CD4-positive, alpha-beta T cell (primary cell): ENCODE data around the gene INPP5B. TPM values are rescaled to one million over a fixed set of nuclear protein-coding genes. Genes with fewer than 3 reads are reported as not detected.

Experiments
- ATAC-seq: fragments of 200-7000 bp; cut with Tn5 transposase; one replicate; pipeline ENCODE4 v1.10.0; 2022; ENCODE audit warnings: mild to moderate bottlenecking; ENCODE audit not compliant: poor library complexity
- CTCF ChIA-PET: fragments of 350-600 bp; sonication (Branson Sonifier 250); formaldehyde crosslinking; loops from one replicate; lab custom pipeline; 2021; ENCODE audit warnings: antibody characterized with exemption, inconsistent platforms; lab: Charles Lee
- POLR2A ChIA-PET: fragments of 350-600 bp; sonication (Branson Sonifier 250); formaldehyde crosslinking; loops from one replicate; lab custom pipeline; 2021; ENCODE audit warnings: antibody characterized with exemption, inconsistent platforms; lab: Charles Lee
- DNase-seq, 14 experiments: peaks; one replicate each; pipeline ENCODE4 v3.0.0-alpha.2; 2013 to 2020; ENCODE audit warnings: mixed read lengths in 2 of 14
- H3K27ac ChIP-seq, 2 donors: one replicate each; pipeline versions ENCODE4 v1.5.1 to v1.7.0; 2013; ENCODE audit warnings: low read length in 2 of 2, low read depth in 1 of 2, mild to moderate bottlenecking in 1 of 2
- H3K27me3 ChIP-seq, 2 experiments: 1 replicate in 1 of 2; 2 replicates in 1 of 2; pipeline versions ENCODE4 v1.6.1 to v1.7.0; 2013; ENCODE audit warnings: low read length in 2 of 2, control low read depth in 1 of 2, mild to moderate bottlenecking in 1 of 2, moderate library complexity in 1 of 2; ENCODE audit not compliant: insufficient read depth in 2 of 2, control insufficient read depth in 1 of 2
- H3K36me3 ChIP-seq: one replicate; pipeline ENCODE4 v1.6.1; 2013; ENCODE audit warnings: low read length, control low read depth; ENCODE audit not compliant: insufficient read depth
- H3K4me1 ChIP-seq: one replicate; pipeline ENCODE4 v1.6.1; 2013; ENCODE audit warnings: low read length, control low read depth; ENCODE audit not compliant: insufficient read depth
- H3K4me3 ChIP-seq: one replicate; pipeline ENCODE4 v1.5.1; 2013; ENCODE audit warnings: mild to moderate bottlenecking, low read length, moderate library complexity
- H3K9me3 ChIP-seq, 2 experiments: 1 replicate in 1 of 2; 2 replicates in 1 of 2; pipeline versions ENCODE4 v1.6.1 to v1.7.0; 2013; ENCODE audit warnings: low read length in 2 of 2, mild to moderate bottlenecking in 2 of 2, control low read depth in 1 of 2, moderate library complexity in 1 of 2; ENCODE audit not compliant: control insufficient read depth in 1 of 2, insufficient read depth in 1 of 2
- H3K27ac Mint-ChIP-seq: one replicate; pipeline ENCODE4 v1.8.0; 2020; ENCODE audit warnings: mixed read lengths
- H3K27me3 Mint-ChIP-seq: one replicate; pipeline ENCODE4 v1.8.0; 2021; ENCODE audit warnings: mixed read lengths
- H3K36me3 Mint-ChIP-seq: one replicate; pipeline ENCODE4 v1.8.0; 2021; ENCODE audit warnings: low read depth, mixed read lengths
- H3K4me1 Mint-ChIP-seq: one replicate; pipeline ENCODE4 v1.8.0; 2021; ENCODE audit warnings: low read depth, mixed read lengths
- H3K4me3 Mint-ChIP-seq: one replicate; pipeline ENCODE4 v1.8.0; 2020; ENCODE audit warnings: mild to moderate bottlenecking, mixed read lengths
- H3K9me3 Mint-ChIP-seq: one replicate; pipeline ENCODE4 v1.8.0; 2020; ENCODE audit warnings: mixed read lengths
- CTCF ChIP-seq: fragments of 200-600 bp; IDR thresholded peaks from one replicate; pipeline ENCODE4 v1.8.0; 2022; ENCODE audit warnings: antibody characterized with exemption, mild to moderate bottlenecking
- intact Hi-C, 2 experiments: fragments of 100-400 bp; cut with DNase I in 1 of 2; cut with micrococcal nuclease in 1 of 2; formaldehyde crosslinking; loops; one replicate each; pipeline versions ENCODE4 v1.15.1 to v1.9.0; 2023 to 2025; cut with DNase I, micrococcal nuclease
- total RNA-seq, 174 experiments: library from RNA in 2 of 174; stranded (reverse) in 2 of 174; gene quantifications; one replicate each; pipeline ENCODE4 v1.2.3 and lab custom pipeline; 2021 to 2026

INPP5B gene
- total RNA-seq, 2 experiments from 2014 or later, result 11.7 to 12.7 TPM

DNA sequence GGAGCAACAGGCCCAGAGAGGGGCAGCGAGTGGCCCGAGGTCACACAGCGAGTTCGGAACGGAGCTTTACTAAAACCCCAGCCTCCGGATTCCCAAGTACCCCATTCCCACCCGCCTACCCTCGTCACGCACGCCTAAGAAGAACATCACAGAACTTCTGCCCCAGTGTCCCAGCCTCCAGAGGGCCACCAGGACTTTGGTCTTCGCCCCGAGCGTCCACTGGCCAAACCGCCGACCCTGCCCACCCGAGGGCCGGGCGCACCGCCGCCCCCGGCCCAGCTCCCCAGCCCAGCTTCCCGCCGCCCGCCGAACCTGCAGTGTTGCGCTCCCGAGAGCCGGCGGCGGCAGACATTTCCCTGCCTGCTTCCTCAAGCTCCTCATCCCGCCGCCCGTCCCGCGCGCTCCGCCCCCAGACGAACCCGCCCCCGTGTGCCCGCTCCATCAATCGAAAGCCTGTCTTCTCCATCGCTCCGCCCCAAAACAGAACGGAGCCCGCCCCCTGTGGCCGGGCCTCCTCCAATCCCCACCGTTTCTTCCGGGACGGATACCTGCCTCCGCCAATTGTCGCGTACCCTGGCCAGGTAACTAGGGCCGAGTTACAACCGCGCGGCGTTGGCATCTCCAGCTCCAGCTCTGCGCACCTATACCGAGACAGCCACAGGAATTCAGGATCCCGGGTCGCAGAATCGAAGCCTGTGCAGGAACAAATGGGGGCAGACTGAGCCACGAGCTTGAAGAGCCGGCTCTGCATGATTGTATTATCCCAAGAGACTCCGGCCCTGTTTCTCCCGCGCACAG, 15.3 kb downstream of the INPP5B start:
- Histone ChIP-seq H3K27me3 (no peaks in the 10 kb centered on the region), H3K4me3 (peak overlapping the region; percentile 93), H3K27ac (peak overlapping the region; percentile 15 to 46), H3K36me3 (no peaks in the 10 kb centered on the region), H3K9me3 (no peaks in the 10 kb centered on the region), H3K4me1 (peaks cover 32% of the 10 kb centered on the region)
- peak overlapping the region; percentile 97 for H3K4me3 Mint-ChIP-seq
- H3K36me3 Mint-ChIP-seq, result peaks cover 10% of the 10 kb centered on the region
- DNase-seq (peak; percentile 90 to 99 (median 97)), ATAC-seq (peak; percentile 99)
- no peaks in the 10 kb centered on the region for H3K9me3 Mint-ChIP-seq
- H3K27me3 Mint-ChIP-seq, result no peaks in the 10 kb centered on the region
- intact Hi-C loops, result loop anchor here (2.0 to 5.0 kb wide), 6 partner anchors 56 to 244 kb away; partner anchors contain the start of genes C1orf122 (in 1 of the 2), SF3A3 (in 1 of the 2), UTP11 (in 1 of the 2) and YRDC (in 1 of the 2)
- H3K4me1 Mint-ChIP-seq, result peaks cover 38% of the 10 kb centered on the region
- CTCF ChIA-PET, result interaction anchor here (1.0 to 1.3 kb wide), 3 partner anchors 59 to 84 kb away, joined by 3 read pairs; no protein-coding TSS in a partner anchor
- H3K27ac Mint-ChIP-seq, result peak overlapping the region; percentile 77
- TF ChIP-seq CTCF, result no peak
- POLR2A ChIA-PET, result interaction anchor here (0.6 to 2.2 kb wide), 8 partner anchors 11 to 1095 kb away, joined by 3 to 14 read pairs (median 4); partner anchors contain the start of genes C1orf122, INPP5B, MEAF6 and MTF1

- POLR2A ChIA-PET, result interaction anchor here (0.7 to 2.2 kb wide), 6 partner anchors 11 to 416 kb away, joined by 3 to 14 read pairs (median 4); partner anchors contain the start of genes C1orf122, MEAF6, MTF1 and YRDC
Measured at GRCh38 chr1:37931102-37931360, 15.8 kb downstream of the INPP5B start.

More at GRCh38 chr1:37931102-37931360, 15.8 kb downstream of the INPP5B start:
- intact Hi-C loops, result loop anchor here (2.0 to 5.0 kb wide), 5 partner anchors 56 to 244 kb away; partner anchors contain the start of genes C1orf122 (in 1 of the 2), SF3A3 (in 1 of the 2), UTP11 (in 1 of the 2) and YRDC (in 1 of the 2)
- Histone ChIP-seq H3K4me1 (peaks cover 38% of the 10 kb centered on the region), H3K36me3 (no peaks in the 10 kb centered on the region), H3K4me3 (peak overlapping the region; percentile 93), H3K9me3 (no peaks in the 10 kb centered on the region), H3K27me3 (no peaks in the 10 kb centered on the region), H3K27ac (peak overlapping the region in 1 of 2 donors; percentile 46)
- Mint-ChIP-seq H3K4me1 (peaks cover 44% of the 10 kb centered on the region), H3K27ac (peak overlapping the region; percentile 77), H3K27me3 (no peaks in the 10 kb centered on the region), H3K36me3 (peaks cover 10% of the 10 kb centered on the region), H3K4me3 (peak overlapping the region; percentile 97), H3K9me3 (no peaks in the 10 kb centered on the region)
- CTCF ChIA-PET, result interaction anchor here (1.0 to 1.3 kb wide), 3 partner anchors 59 to 85 kb away, joined by 3 read pairs; no protein-coding TSS in a partner anchor
- ATAC-seq (no peak), DNase-seq (no peak)
- no peak for TF ChIP-seq CTCF
